H9 (cell line): ENCODE results near the gene MTMR12. TPM values are rescaled to one million over a fixed set of nuclear protein-coding genes. Genes with fewer than 3 reads are reported as not detected.

Experiments
- DNase-seq: peaks from one replicate; pipeline ENCODE4 v3.0.0-alpha.2; 2017
- H2AFZ ChIP-seq: one replicate; pipeline ENCODE4 v1.6.1; 2013; ENCODE audit warnings: mild to moderate bottlenecking, low read length, control low read depth, moderate library complexity
- H2AK5ac ChIP-seq: 2 replicates; pipeline ENCODE4 v1.6.1; 2013; ENCODE audit warnings: low read length, control low read depth, mixed read lengths; ENCODE audit not compliant: insufficient read length
- H2BK120ac ChIP-seq: one replicate; pipeline ENCODE4 v1.6.1; 2013; ENCODE audit warnings: low read depth, mild to moderate bottlenecking, low read length, control low read depth, inconsistent platforms; ENCODE audit not compliant: poor library complexity, severe bottlenecking
- H2BK12ac ChIP-seq: 2 replicates; pipeline ENCODE4 v1.6.1; 2013; ENCODE audit warnings: low read length, control low read depth, mixed read lengths, low read depth; ENCODE audit not compliant: insufficient read length
- H2BK15ac ChIP-seq: 2 replicates; pipeline ENCODE4 v1.6.1; 2013; ENCODE audit warnings: low read depth, low read length, control low read depth
- H2BK20ac ChIP-seq: one replicate; pipeline ENCODE4 v1.6.1; 2013; ENCODE audit warnings: low read depth, mild to moderate bottlenecking, low read length, control low read depth, inconsistent platforms; ENCODE audit not compliant: poor library complexity, severe bottlenecking
- H2BK5ac ChIP-seq: 2 replicates; pipeline ENCODE4 v1.6.1; 2013; ENCODE audit warnings: low read length, control low read depth, mixed read lengths; ENCODE audit not compliant: insufficient read length
- H3K14ac ChIP-seq: 2 replicates; pipeline ENCODE4 v1.6.1; 2013; ENCODE audit warnings: low read length, control low read depth; ENCODE audit not compliant: insufficient read depth
- H3K18ac ChIP-seq: 2 replicates; pipeline ENCODE4 v1.6.1; 2013; ENCODE audit warnings: low read depth, mild to moderate bottlenecking, mixed read lengths, low read length, control low read depth; ENCODE audit not compliant: insufficient read length
- H3K23ac ChIP-seq: 2 replicates; pipeline ENCODE4 v1.6.1; 2013; ENCODE audit warnings: low read length, control low read depth, mixed read lengths, low read depth; ENCODE audit not compliant: insufficient read length
- H3K23me2 ChIP-seq: 2 replicates; pipeline ENCODE4 v1.6.1; 2013; ENCODE audit warnings: low read depth, mild to moderate bottlenecking, mixed read lengths, low read length, control low read depth; ENCODE audit not compliant: insufficient read length, poor library complexity, severe bottlenecking
- H3K27ac ChIP-seq: 2 replicates; pipeline ENCODE4 v1.5.1; 2013; ENCODE audit warnings: low read length, control low read depth, mixed read lengths, low read depth; ENCODE audit not compliant: insufficient read length
- H3K27me3 ChIP-seq: 2 replicates; pipeline ENCODE4 v1.6.1; 2013; ENCODE audit warnings: low read length, control low read depth, inconsistent platforms; ENCODE audit not compliant: insufficient read depth
- H3K4ac ChIP-seq: 2 replicates; pipeline ENCODE4 v1.6.1; 2013; ENCODE audit warnings: low read depth, mild to moderate bottlenecking, control low read depth, inconsistent platforms, low read length, moderate library complexity
- H3K4me1 ChIP-seq: 2 replicates; pipeline ENCODE4 v1.6.1; 2013; ENCODE audit warnings: low read length, control low read depth, inconsistent platforms; ENCODE audit not compliant: insufficient read depth
- H3K4me2 ChIP-seq: 2 replicates; pipeline ENCODE4 v1.6.1; 2013; ENCODE audit warnings: low read length, control low read depth, mixed read lengths; ENCODE audit not compliant: insufficient read length, insufficient read depth
- H3K56ac ChIP-seq: 2 replicates; pipeline ENCODE4 v1.6.1; 2013; ENCODE audit warnings: low read depth, mild to moderate bottlenecking, mixed read lengths, low read length, control low read depth; ENCODE audit not compliant: insufficient read length
- H3K79me1 ChIP-seq: 2 replicates; pipeline ENCODE4 v1.6.1; 2013; ENCODE audit warnings: low read depth, mild to moderate bottlenecking, moderate library complexity, low read length, control low read depth, inconsistent platforms; ENCODE audit not compliant: insufficient read depth, poor library complexity, severe bottlenecking
- H3K79me2 ChIP-seq: 2 replicates; pipeline ENCODE4 v1.6.1; 2013; ENCODE audit warnings: low read length, control low read depth, inconsistent platforms; ENCODE audit not compliant: insufficient read depth
- H3K9ac ChIP-seq: 2 replicates; pipeline ENCODE4 v1.6.1; 2013; ENCODE audit warnings: low read length, control low read depth, mixed read lengths; ENCODE audit not compliant: insufficient read length; ENCODE audit errors: extremely low read depth
- H3K9me3 ChIP-seq: one replicate; pipeline ENCODE4 v1.6.1; 2013; ENCODE audit warnings: low read depth, low read length, inconsistent platforms; ENCODE audit not compliant: control insufficient read depth
- H3T11ph ChIP-seq: one replicate; pipeline ENCODE4 v1.6.1; 2013; ENCODE audit warnings: mild to moderate bottlenecking, low read length, control low read depth, inconsistent platforms
- H4K20me1 ChIP-seq: one replicate; pipeline ENCODE4 v1.6.1; 2013; ENCODE audit not compliant: control insufficient read depth, insufficient read length, insufficient read depth
- H4K5ac ChIP-seq: 2 replicates; pipeline ENCODE4 v1.6.1; 2013; ENCODE audit warnings: low read depth, mild to moderate bottlenecking, mixed read lengths, low read length, control low read depth; ENCODE audit not compliant: insufficient read length
- H4K8ac ChIP-seq: replicated peaks from 2 replicates; pipeline ENCODE4 v1.6.1; 2013; ENCODE audit warnings: low read length, control low read depth, mixed read lengths, low read depth; ENCODE audit not compliant: insufficient read length
- H4K91ac ChIP-seq: 2 replicates; pipeline ENCODE4 v1.6.1; 2013; ENCODE audit warnings: low read depth, mild to moderate bottlenecking, moderate library complexity, mixed read lengths, low read length, control low read depth; ENCODE audit not compliant: insufficient read length
- H3K27ac Mint-ChIP-seq, 3 experiments: 2 replicates in 2 of 3; 3 replicates in 1 of 3; pipeline ENCODE4 v1.8.0; 2020 to 2021; ENCODE audit warnings: mixed read lengths in 3 of 3, mild to moderate bottlenecking in 1 of 3, moderate library complexity in 1 of 3
- H3K27me3 Mint-ChIP-seq: 2 replicates; pipeline ENCODE4 v1.8.0; 2021; ENCODE audit warnings: low read depth, mild to moderate bottlenecking, moderate library complexity, mixed read lengths
- H3K36me3 Mint-ChIP-seq, 3 experiments: 2 replicates in 2 of 3; 3 replicates in 1 of 3; pipeline ENCODE4 v1.8.0; 2020 to 2021; ENCODE audit warnings: low read depth in 3 of 3, mixed read lengths in 3 of 3; ENCODE audit not compliant: insufficient read depth in 1 of 3
- H3K4me1 Mint-ChIP-seq, 2 experiments: 2 replicates each; pipeline ENCODE4 v1.8.0; 2020; ENCODE audit warnings: mixed read lengths in 2 of 2
- H3K4me3 Mint-ChIP-seq, 2 experiments: 2 replicates in 1 of 2; 3 replicates in 1 of 2; pipeline ENCODE4 v1.8.0; 2020 to 2021; ENCODE audit warnings: mild to moderate bottlenecking in 2 of 2, mixed read lengths in 2 of 2, moderate library complexity in 1 of 2
- H3K9me3 Mint-ChIP-seq, 2 experiments: 2 replicates in 1 of 2; 3 replicates in 1 of 2; pipeline ENCODE4 v1.8.0; 2020; ENCODE audit warnings: mild to moderate bottlenecking in 2 of 2, mixed read lengths in 2 of 2, moderate library complexity in 1 of 2
- WGBS: extraction: QIAGEN DNeasy Blood & Tissue Kit; methylation state at CpG from one replicate; pipeline ENCODE4 v1.1.7; 2013; ENCODE audit warnings: missing lambda C conversion rate, low lambda C conversion rate, mixed read lengths; ENCODE audit not compliant: insufficient read length; ENCODE audit errors: extremely low coverage; 5-methylcytosine and 5-hydroxymethylcytosine counted together
- total RNA-seq: library from RNA; stranded (reverse); gene quantifications from 2 replicates; pipeline ENCODE4 v1.2.1, GENCODE V29; 2021
- TF ChIP-seq, protein P1 (sequence below): fragments of 200-600 bp; sonication (generic); conservative IDR thresholded peaks from 3 replicates; pipeline ENCODE4 v1.8.0; 2021; ENCODE audit warnings: antibody characterized with exemption, mild to moderate bottlenecking

MTMR12 gene
- total RNA-seq, 1 experiment from 2014 or later: 39.3 TPM

DNA sequence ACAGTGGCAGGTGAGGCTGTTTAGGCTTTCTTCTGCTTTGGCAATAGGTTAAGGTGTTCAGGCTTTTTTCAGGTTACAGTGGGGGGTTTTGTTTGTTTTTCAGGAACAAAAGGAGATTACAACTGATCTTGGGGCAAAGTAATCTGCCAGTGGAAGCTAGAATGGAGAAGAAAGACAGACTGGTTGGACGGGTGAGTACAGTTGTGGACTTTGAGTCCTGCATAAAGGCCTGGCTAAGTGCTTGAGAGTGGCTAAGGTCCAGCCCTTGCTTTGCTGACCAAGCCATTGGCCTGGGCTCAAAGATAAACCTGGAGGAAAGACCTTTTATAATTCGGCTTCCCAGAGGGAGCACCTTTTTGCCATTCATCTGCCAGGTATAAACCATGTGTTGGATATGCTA is 63.1 kb downstream of the MTMR12 start:
- Histone ChIP-seq H3K14ac (no peak overlapping the region), H3K23me2 (no peaks in the 10 kb centered on the region), H2AFZ (no peak overlapping the region), H3K4me1 (no peaks in the 10 kb centered on the region), H3K27me3 (no peaks in the 10 kb centered on the region), H3K23ac (no peak overlapping the region), H4K91ac (no peak overlapping the region), H2BK12ac (no peak overlapping the region), H3T11ph (no peak overlapping the region), H3K9ac (no peak overlapping the region), H2BK15ac (no peak overlapping the region), H3K79me1 (no peaks in the 10 kb centered on the region), H3K4me2 (no peak overlapping the region), H3K27ac (no peak overlapping the region), H2AK5ac (no peak overlapping the region), H4K20me1 (no peaks in the 10 kb centered on the region), H3K18ac (no peak overlapping the region), H3K9me3 (no peaks in the 10 kb centered on the region), H3K56ac (no peak overlapping the region), H3K4ac (no peak overlapping the region), H2BK5ac (no peak overlapping the region), H2BK20ac (no peak overlapping the region), H4K8ac (no peak overlapping the region), H4K5ac (no peak overlapping the region), H3K79me2 (no peaks in the 10 kb centered on the region), H2BK120ac (no peak overlapping the region)
- WGBS: no CpG with 5 or more reads among the region's 2 CpGs
- no peak for DNase-seq
- Mint-ChIP-seq H3K36me3 (peaks cover 35 to 87% (median 79%) of the 10 kb centered on the region in 3 experiments; a peak in 6 of 7 replicates), H3K27me3 (no peaks in the 10 kb centered on the region), H3K4me3 (no peak overlapping the region), H3K4me1 (peaks cover 11 to 18% of the 10 kb centered on the region in 2 experiments), H3K9me3 (no peaks in the 10 kb centered on the region), H3K27ac (peak overlapping the region in 1 of 3 experiments; percentile 19; a peak in 1 of 7 replicates)
- TF ChIP-seq, protein P1, sequence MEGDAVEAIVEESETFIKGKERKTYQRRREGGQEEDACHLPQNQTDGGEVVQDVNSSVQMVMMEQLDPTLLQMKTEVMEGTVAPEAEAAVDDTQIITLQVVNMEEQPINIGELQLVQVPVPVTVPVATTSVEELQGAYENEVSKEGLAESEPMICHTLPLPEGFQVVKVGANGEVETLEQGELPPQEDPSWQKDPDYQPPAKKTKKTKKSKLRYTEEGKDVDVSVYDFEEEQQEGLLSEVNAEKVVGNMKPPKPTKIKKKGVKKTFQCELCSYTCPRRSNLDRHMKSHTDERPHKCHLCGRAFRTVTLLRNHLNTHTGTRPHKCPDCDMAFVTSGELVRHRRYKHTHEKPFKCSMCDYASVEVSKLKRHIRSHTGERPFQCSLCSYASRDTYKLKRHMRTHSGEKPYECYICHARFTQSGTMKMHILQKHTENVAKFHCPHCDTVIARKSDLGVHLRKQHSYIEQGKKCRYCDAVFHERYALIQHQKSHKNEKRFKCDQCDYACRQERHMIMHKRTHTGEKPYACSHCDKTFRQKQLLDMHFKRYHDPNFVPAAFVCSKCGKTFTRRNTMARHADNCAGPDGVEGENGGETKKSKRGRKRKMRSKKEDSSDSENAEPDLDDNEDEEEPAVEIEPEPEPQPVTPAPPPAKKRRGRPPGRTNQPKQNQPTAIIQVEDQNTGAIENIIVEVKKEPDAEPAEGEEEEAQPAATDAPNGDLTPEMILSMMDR: no peak
